ENCODE data around the gene MACROD1.
"Not testable (repeated sequence)": the region's sequence is repeated elsewhere in the genome, so short reads cannot be mapped to it uniquely, and the experiment has no call there.

Gene MACROD1

GRCh38 chr11:64049509-64049908 is 116.4 kb downstream of the MACROD1 start:
- H3K4me3 ChIP-seq (ENCODE audit: low read depth, low read length): no peak overlapping the region
- no peak for TF ChIP-seq CTCF (IDR thresholded peaks at IDR 0.05; ENCODE audit: low read depth, low read length)

- TF ChIP-seq CTCF (IDR thresholded peaks at IDR 0.05; ENCODE audit: low read depth, low read length): no peak
- no peak overlapping the region for H3K4me3 ChIP-seq (ENCODE audit: low read depth, low read length)
These were observed 117.7 kb downstream of the MACROD1 start for GRCh38 chr11:64048042-64048854.

- H3K4me3 ChIP-seq (ENCODE audit: low read depth, low read length): not testable (repeated sequence)
These were observed 118.5 kb downstream of the MACROD1 start for GRCh38 chr11:64047373-64047772.

- TF ChIP-seq CTCF (IDR thresholded peaks at IDR 0.05; ENCODE audit: low read depth, low read length): no peak
- no peak overlapping the region for H3K4me3 ChIP-seq (ENCODE audit: low read depth, low read length)
These were observed 120.2 kb downstream of the MACROD1 start for GRCh38 chr11:64045700-64046099.

- TF ChIP-seq CTCF (IDR thresholded peaks at IDR 0.05; ENCODE audit: low read depth, low read length): no peak
- no peak overlapping the region for H3K4me3 ChIP-seq (ENCODE audit: low read depth, low read length)
These were observed 121.1 kb downstream of the MACROD1 start for GRCh38 chr11:64044730-64045393.

GRCh38 chr11:64043545-64043944 is 122.4 kb downstream of the MACROD1 start:
- no peak overlapping the region for H3K4me3 ChIP-seq (ENCODE audit: low read depth, low read length)
- TF ChIP-seq CTCF (IDR thresholded peaks at IDR 0.05; ENCODE audit: low read depth, low read length): no peak

GRCh38 chr11:64042301-64042700 is 123.6 kb downstream of the MACROD1 start:
- no peak for TF ChIP-seq CTCF (IDR thresholded peaks at IDR 0.05; ENCODE audit: low read depth, low read length)
- no peak overlapping the region for H3K4me3 ChIP-seq (ENCODE audit: low read depth, low read length)
